Adrenal gland (tissue), 5 donors: ENCODE results near the gene C12orf60.

Experiments
- POLR2A ChIP-seq, 2 donors: fragments of 450-650 bp; IDR thresholded peaks; one replicate each; pipeline ENCODE4 v1.6.1; 2017; ENCODE audit warnings: antibody characterized with exemption in 2 of 2, mild to moderate bottlenecking in 2 of 2, moderate library complexity in 1 of 2
- TF ChIP-seq, protein P1 (sequence below), 6 experiments: fragments of 450-650 bp in 4 of 6; fragments of 200-600 bp in 2 of 6; sonication (generic) in 1 of 6; IDR thresholded peaks; 1 replicate in 5 of 6; 2 replicates in 1 of 6; pipeline versions ENCODE4 v1.5.1 to v1.8.0; 2016 to 2021; ENCODE audit warnings: antibody characterized with exemption in 6 of 6, mild to moderate bottlenecking in 2 of 6, moderate library complexity in 1 of 6
- donor health status: DM: no; HTN: no; CAD: no.

DNA sequence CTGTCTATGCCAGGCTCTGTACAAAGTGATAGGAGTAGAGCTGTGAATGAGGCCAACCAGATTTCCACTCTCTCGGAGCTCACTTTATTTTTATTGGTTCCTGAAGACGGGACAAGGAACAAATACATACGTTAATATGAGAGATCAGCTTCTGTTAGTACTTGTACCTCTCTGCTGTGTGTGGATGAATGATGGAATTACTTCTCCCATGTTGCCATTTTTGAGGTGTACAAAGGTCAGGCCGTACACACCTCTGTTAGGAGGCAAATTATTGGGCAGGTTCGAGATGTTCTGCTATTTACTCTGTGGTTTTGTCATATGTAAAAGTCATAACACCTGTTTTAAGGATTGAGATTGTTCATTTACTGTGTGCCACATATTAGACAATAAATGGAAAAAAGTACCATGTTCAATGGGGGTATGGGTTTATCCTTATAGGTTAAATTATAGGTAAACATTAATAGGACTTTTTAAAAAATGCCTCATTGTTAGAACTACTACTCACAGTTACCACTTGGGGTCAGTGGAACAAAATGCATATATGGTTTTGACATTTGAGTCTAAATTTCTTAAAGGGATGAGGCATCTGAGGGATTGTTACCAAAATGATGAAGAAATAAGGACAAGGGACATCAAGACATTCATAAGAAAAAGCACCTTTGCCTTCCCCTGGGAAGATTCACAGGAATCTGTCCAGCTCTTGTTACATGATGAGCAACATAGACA is 27.1 kb upstream of the C12orf60 start:
- TF ChIP-seq, protein P1, sequence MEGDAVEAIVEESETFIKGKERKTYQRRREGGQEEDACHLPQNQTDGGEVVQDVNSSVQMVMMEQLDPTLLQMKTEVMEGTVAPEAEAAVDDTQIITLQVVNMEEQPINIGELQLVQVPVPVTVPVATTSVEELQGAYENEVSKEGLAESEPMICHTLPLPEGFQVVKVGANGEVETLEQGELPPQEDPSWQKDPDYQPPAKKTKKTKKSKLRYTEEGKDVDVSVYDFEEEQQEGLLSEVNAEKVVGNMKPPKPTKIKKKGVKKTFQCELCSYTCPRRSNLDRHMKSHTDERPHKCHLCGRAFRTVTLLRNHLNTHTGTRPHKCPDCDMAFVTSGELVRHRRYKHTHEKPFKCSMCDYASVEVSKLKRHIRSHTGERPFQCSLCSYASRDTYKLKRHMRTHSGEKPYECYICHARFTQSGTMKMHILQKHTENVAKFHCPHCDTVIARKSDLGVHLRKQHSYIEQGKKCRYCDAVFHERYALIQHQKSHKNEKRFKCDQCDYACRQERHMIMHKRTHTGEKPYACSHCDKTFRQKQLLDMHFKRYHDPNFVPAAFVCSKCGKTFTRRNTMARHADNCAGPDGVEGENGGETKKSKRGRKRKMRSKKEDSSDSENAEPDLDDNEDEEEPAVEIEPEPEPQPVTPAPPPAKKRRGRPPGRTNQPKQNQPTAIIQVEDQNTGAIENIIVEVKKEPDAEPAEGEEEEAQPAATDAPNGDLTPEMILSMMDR (IDR thresholded peaks at IDR 0.05), result peak in 2 of 6 experiments; percentile 11 to 15
- TF ChIP-seq POLR2A (IDR thresholded peaks at IDR 0.05), result no peak
